Keratinocyte (primary cell): ENCODE measurements around the gene FAM3B.

ENCODE experiments used
- EZH2 ChIP-seq: IDR thresholded peaks from one replicate; pipeline ENCODE4 v1.6.1; 2012; ENCODE audit warnings: inconsistent platforms, mild to moderate bottlenecking, low read length, moderate library complexity
- TF ChIP-seq, protein P1 (sequence below), 3 experiments: IDR thresholded peaks in 1 of 3; conservative IDR thresholded peaks in 1 of 3; optimal IDR thresholded peaks in 1 of 3; 2 replicates in 2 of 3; 3 replicates in 1 of 3; pipeline versions ENCODE3 to v1.5.1; 2011; ENCODE audit warnings: low read length in 3 of 3, mild to moderate bottlenecking in 3 of 3, moderate library complexity in 2 of 3, control low read depth in 1 of 3, inconsistent platforms in 1 of 3; ENCODE audit not compliant: insufficient read depth in 2 of 3; ENCODE audit errors: extremely low read depth in 1 of 3

DNA sequence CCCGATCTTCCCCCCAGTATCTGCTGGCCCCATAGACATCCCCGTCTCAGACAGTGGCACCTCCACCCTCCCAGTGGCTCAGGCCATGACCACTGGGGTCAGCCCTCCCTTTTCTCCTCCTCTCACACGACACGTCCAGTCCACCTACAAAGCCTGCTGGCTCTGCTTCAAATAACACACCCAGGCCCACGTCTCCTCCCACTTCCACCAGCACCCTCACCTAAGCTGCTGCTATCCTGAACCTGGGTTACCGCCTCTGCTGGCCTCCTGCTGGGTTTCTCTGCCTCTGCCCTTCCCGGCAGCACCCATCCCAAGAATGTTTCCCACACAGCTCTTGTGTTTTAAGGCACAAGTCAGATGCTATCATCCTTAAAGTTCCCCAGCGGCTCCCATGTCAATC lies 71.2 kb downstream of the FAM3B start:
- TF ChIP-seq, protein P1, sequence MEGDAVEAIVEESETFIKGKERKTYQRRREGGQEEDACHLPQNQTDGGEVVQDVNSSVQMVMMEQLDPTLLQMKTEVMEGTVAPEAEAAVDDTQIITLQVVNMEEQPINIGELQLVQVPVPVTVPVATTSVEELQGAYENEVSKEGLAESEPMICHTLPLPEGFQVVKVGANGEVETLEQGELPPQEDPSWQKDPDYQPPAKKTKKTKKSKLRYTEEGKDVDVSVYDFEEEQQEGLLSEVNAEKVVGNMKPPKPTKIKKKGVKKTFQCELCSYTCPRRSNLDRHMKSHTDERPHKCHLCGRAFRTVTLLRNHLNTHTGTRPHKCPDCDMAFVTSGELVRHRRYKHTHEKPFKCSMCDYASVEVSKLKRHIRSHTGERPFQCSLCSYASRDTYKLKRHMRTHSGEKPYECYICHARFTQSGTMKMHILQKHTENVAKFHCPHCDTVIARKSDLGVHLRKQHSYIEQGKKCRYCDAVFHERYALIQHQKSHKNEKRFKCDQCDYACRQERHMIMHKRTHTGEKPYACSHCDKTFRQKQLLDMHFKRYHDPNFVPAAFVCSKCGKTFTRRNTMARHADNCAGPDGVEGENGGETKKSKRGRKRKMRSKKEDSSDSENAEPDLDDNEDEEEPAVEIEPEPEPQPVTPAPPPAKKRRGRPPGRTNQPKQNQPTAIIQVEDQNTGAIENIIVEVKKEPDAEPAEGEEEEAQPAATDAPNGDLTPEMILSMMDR (optimal IDR thresholded peaks at IDR 0.05 in 1 of 3, IDR thresholded peaks at IDR 0.05 in 1 of 3, conservative IDR thresholded peaks at IDR 0.05 in 1 of 3; ENCODE audit: extremely low read depth in 1 of 3, insufficient read depth in 2 of 3, low read length in 3 of 3), result no peak
- TF ChIP-seq EZH2, result no peak
